Upper lobe of left lung (tissue), 4 donors: Measurements from ENCODE around the gene ZNF319.

Experiments used
- POLR2A ChIP-seq, 4 donors: fragments of 450-650 bp; IDR thresholded peaks; one replicate each; pipeline ENCODE4 v1.5.1; 2016 to 2017; ENCODE audit warnings: antibody characterized with exemption in 4 of 4, mild to moderate bottlenecking in 2 of 4
- TF ChIP-seq, protein P1 (sequence below), 6 experiments: fragments of 450-650 bp in 4 of 6; fragments of 200-600 bp in 2 of 6; sonication (generic) in 2 of 6; IDR thresholded peaks; one replicate each; pipeline ENCODE4 v1.5.1; 2016 to 2019; ENCODE audit warnings: antibody characterized with exemption in 6 of 6

- TF ChIP-seq, protein P1, sequence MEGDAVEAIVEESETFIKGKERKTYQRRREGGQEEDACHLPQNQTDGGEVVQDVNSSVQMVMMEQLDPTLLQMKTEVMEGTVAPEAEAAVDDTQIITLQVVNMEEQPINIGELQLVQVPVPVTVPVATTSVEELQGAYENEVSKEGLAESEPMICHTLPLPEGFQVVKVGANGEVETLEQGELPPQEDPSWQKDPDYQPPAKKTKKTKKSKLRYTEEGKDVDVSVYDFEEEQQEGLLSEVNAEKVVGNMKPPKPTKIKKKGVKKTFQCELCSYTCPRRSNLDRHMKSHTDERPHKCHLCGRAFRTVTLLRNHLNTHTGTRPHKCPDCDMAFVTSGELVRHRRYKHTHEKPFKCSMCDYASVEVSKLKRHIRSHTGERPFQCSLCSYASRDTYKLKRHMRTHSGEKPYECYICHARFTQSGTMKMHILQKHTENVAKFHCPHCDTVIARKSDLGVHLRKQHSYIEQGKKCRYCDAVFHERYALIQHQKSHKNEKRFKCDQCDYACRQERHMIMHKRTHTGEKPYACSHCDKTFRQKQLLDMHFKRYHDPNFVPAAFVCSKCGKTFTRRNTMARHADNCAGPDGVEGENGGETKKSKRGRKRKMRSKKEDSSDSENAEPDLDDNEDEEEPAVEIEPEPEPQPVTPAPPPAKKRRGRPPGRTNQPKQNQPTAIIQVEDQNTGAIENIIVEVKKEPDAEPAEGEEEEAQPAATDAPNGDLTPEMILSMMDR (IDR thresholded peaks at IDR 0.05) = no peak
- TF ChIP-seq POLR2A (IDR thresholded peaks at IDR 0.05) = peak in 1 of 4 donors; percentile 52
These were observed 24.2 kb upstream of the ZNF319 start for GRCh38 chr16:58024486-58025350.
